A549 treated with AZD2906 at 1 μM for 4 hours (cell line): Measurements from ENCODE around the gene ADGRG4. TPM values are rescaled to one million over a fixed set of nuclear protein-coding genes. Genes with fewer than 3 reads are reported as not detected.

Source experiments
- total RNA-seq: library from RNA; stranded (reverse); fragments of 200-300 nt; extraction: Qiagen RNA extraction; gene quantifications from 5 replicates; pipeline ENCODE4 v1.2.3, GENCODE V29; 2022

Gene ADGRG4
- not detected in 5 replicates for total RNA-seq

DNA sequence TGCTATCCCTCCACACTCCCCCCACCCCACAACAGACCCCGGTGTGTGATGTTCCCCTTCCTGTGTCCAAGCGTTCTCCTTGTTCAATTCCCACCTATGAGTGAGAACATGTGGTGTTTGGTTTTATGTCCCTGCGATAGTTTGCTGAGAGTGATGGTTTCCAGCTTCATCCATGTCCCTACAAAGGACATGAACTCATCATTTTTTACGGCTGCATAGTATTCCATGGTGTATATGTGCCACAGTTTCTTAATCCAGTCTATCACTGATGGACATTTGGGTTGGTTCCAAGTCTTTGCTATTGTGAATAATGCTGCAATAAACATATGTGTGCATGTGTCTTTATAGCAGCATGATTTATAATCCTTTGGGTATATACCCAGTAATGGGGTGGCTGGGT is at the start of gene ADGRG4:
TSS of gene ADGRG4 (plus strand) at position 243 of the 400 bp plus-strand sequence. CDS start 7,815 bp downstream, outside the sequence.

GRCh38 chrX:136251041-136251991 is 49.4 kb upstream of the ADGRG4 start, which contains the start of gene MAP7D3:
Gene MAP7D3, minus strand, starts transcription at chrX:136251400. Its CDS starts 42 bp downstream, at chrX:136251358.

Other genes starting within 250 kb of the ADGRG4 start
- gene FHL1, start 153.4 kb upstream of the ADGRG4 start, total RNA-seq = 22.3 to 29.3 TPM (median 26.3 TPM) in 5 replicates
- gene MAP7D3, start 49.6 kb upstream of the ADGRG4 start, total RNA-seq = 10.9 to 14.3 TPM (median 12.4 TPM) in 5 replicates
- not detected in 5 replicates for gene BRS3, start 187.0 kb downstream of the ADGRG4 start, total RNA-seq
- 47.8 to 67.6 TPM (median 52.3 TPM) in 5 replicates for gene HTATSF1, start 196.6 kb downstream of the ADGRG4 start, total RNA-seq
- not detected in 5 replicates for gene VGLL1, start 231.3 kb downstream of the ADGRG4 start, total RNA-seq